ENCODE data around the gene MVB12B.

The MVB12B gene

GRCh38 chr9:126483468-126484073 lies 156.9 kb downstream of the MVB12B start:
- Histone ChIP-seq H3K27me3 (no peaks in the 10 kb centered on the region), H3K4me1 (peaks cover 0 to 15% (median 12%) of the 10 kb centered on the region in 4 donors), H3K36me3 (peaks cover 0 to 37% (median 11%) of the 10 kb centered on the region in 3 donors), H3K4me3 (no peak overlapping the region), H3K9me3 (no peaks in the 10 kb centered on the region), H3K27ac (no peak overlapping the region)
- TF ChIP-seq CTCF (IDR thresholded peaks at IDR 0.05) = no peak
- intact Hi-C loops (cut with DNase I; ENCODE audit: low total_unique reads) = no loop called here
- DNase-seq = no peak

- Histone ChIP-seq H3K27me3 (no peaks in the 10 kb centered on the region), H3K4me1 (peaks cover 0 to 15% (median 12%) of the 10 kb centered on the region in 4 donors), H3K36me3 (peaks cover 0 to 24% (median 11%) of the 10 kb centered on the region in 3 donors), H3K4me3 (no peak overlapping the region), H3K9me3 (no peaks in the 10 kb centered on the region), H3K27ac (no peak overlapping the region)
- TF ChIP-seq CTCF (IDR thresholded peaks at IDR 0.05) = no peak
- DNase-seq = no peak
- intact Hi-C loops (cut with DNase I; ENCODE audit: low total_unique reads) = no loop called here
Measured at GRCh38 chr9:126485662-126486061, 159.0 kb downstream of the MVB12B start.

- Histone ChIP-seq H3K4me1 (peaks cover 0 to 15% (median 12%) of the 10 kb centered on the region in 4 donors), H3K36me3 (peaks cover 0 to 24% (median 11%) of the 10 kb centered on the region in 3 donors), H3K9me3 (no peaks in the 10 kb centered on the region), H3K27me3 (no peaks in the 10 kb centered on the region), H3K4me3 (no peak overlapping the region), H3K27ac (no peak overlapping the region)
- DNase-seq = no peak
- intact Hi-C loops (cut with DNase I; ENCODE audit: low total_unique reads) = no loop called here
- no peak for TF ChIP-seq CTCF (IDR thresholded peaks at IDR 0.05)
Measured at GRCh38 chr9:126486276-126486675, 159.6 kb downstream of the MVB12B start.

- Histone ChIP-seq H3K4me1 (peaks cover 0 to 3% (median 2%) of the 10 kb centered on the region in 4 donors), H3K27me3 (no peaks in the 10 kb centered on the region), H3K36me3 (peaks cover 0 to 24% (median 11%) of the 10 kb centered on the region in 3 donors), H3K9me3 (no peaks in the 10 kb centered on the region), H3K27ac (no peak overlapping the region), H3K4me3 (no peak overlapping the region)
- TF ChIP-seq CTCF (IDR thresholded peaks at IDR 0.05) = no peak
- intact Hi-C loops (cut with DNase I; ENCODE audit: low total_unique reads) = no loop called here
- DNase-seq = no peak
Measured at GRCh38 chr9:126487856-126488255, 161.2 kb downstream of the MVB12B start.

GRCh38 chr9:126488310-126488709 lies 161.7 kb downstream of the MVB12B start:
- Histone ChIP-seq H3K9me3 (no peaks in the 10 kb centered on the region), H3K27ac (no peak overlapping the region), H3K4me1 (no peaks in the 10 kb centered on the region), H3K27me3 (no peaks in the 10 kb centered on the region), H3K4me3 (no peak overlapping the region), H3K36me3 (peaks cover 0 to 21% (median 11%) of the 10 kb centered on the region in 3 donors)
- intact Hi-C loops (cut with DNase I; ENCODE audit: low total_unique reads) = no loop called here
- TF ChIP-seq CTCF (IDR thresholded peaks at IDR 0.05) = no peak
- no peak for DNase-seq
